Activated CD4-positive, alpha-beta T cell treated with anti-CD3 and anti-CD28 coated beads, Interleukin-2, Interleukin-4, amounts not matched to agents 100 ng/mL and 50 ng/mL, durations not matched to agents 16 hours and 8 hours (primary cell): ENCODE data around the gene CACYBP.
"Not testable (repeated sequence)": the region's sequence is repeated elsewhere in the genome, so short reads cannot be mapped to it uniquely, and the experiment has no call there.

ENCODE experiments used
- DNase-seq: peaks from one replicate; pipeline ENCODE4 v3.0.0-alpha.2; 2020; ENCODE audit warnings: low spot score

The CACYBP gene

GRCh38 chr1:175009532-175009931 lies 9.8 kb downstream of the CACYBP start:
- DNase-seq, result no peak

- DNase-seq, result no peak
Observed at GRCh38 chr1:175013445-175013844, 13.7 kb downstream of the CACYBP start.

GRCh38 chr1:175015243-175015642 lies 15.5 kb downstream of the CACYBP start:
- no peak for DNase-seq

GRCh38 chr1:175019524-175019923 lies 19.8 kb downstream of the CACYBP start:
- no peak for DNase-seq

GRCh38 chr1:175023043-175023921 lies 23.5 kb downstream of the CACYBP start, which contains the start of gene MRPS14:
Gene MRPS14, minus strand, starts transcription at chr1:175023425. Its CDS starts 17 bp downstream, at chr1:175023408.
- peak; percentile 99 for DNase-seq

DNA sequence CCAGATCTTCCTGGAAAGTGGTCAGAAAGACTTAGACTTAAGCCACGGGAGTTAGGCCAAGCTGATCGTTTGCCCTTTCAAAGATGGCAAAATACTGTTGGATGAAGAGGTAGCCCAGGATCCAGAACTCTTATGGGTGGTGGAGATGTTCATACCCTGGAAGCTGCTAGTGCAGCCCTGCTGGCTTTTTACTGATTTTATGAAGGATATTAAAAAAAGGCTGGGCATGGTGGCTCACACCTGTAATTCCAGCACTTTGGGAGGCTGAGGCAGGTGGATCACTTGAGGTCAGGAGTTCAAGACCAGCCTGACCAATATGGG lies 24.1 kb downstream of the CACYBP start:
- DNase-seq, result not testable (repeated sequence)

DNA sequence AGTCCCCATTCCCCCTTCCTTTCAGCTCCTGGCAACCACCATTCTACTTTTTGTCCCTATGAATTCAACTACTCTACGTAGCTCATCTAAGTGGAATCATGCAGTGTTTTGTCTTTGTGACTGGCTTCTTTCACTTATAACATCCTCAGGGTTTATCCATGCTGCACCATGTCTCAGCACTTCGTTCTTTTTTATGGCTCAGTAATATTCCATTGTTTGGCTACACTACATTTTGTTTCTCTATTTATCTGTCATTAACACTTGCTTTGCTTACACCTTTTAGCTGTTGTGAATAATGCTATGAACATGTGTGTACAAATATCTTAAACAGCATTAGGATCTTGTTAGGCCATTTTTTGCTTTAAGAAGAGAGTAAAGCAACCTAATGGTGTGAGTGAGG lies 25.0 kb downstream of the CACYBP start:
- no peak for DNase-seq

- DNase-seq, result no peak
Observed at GRCh38 chr1:175033953-175034352, 34.2 kb downstream of the CACYBP start.

DNA sequence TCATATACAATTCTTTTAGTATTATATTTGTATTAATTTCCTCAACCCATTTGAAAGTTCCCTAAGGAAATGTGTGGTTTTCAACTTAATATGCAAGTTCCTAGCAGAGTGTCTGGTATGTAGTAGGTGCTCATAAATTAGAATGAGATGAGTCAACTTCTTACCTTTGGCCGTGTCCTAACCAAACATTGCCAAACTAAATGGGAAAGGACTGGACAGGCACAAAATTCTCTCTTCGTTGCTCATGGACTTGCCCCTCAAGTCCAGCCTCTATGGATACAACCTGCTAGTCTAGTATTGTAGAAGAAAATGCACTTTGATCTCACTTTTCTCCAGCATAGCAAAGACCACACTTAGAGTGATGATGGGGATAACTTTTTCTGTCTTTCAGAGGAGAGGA lies 35.0 kb downstream of the CACYBP start:
- no peak for DNase-seq

GRCh38 chr1:175035865-175036264 lies 36.1 kb downstream of the CACYBP start:
- DNase-seq, result no peak

- DNase-seq, result no peak
Observed at GRCh38 chr1:175036476-175036875, 36.7 kb downstream of the CACYBP start.

GRCh38 chr1:175037416-175037815 lies 37.7 kb downstream of the CACYBP start:
- no peak for DNase-seq

DNA sequence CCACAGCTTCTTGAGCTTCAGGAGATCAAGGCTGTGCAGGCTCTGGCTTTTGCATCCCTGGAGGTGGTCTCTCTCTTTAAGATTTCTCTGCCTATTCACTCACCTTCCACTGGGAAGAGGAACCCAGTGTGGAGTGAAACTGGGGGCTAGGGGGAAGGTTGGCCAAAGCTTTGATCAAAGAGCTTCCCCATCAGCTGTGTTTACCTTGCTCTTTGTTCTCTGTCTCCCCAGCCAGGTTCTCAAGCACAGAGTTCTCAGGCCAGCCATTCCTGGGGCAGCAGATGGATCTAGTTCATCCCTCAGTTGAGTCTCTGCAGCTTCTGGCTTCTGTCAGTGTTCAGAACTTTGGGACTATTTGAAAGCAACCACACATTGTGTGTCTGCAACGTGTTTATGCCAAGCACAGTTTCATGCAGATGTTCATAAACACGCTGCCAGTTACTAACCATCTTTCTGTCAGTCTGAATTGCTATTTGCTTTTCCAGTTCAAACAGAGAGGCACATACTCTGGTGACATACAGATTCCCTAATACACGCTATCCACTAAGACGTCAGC lies 40.7 kb downstream of the CACYBP start:
- DNase-seq, result no peak

- DNase-seq, result no peak
Observed at GRCh38 chr1:175042650-175043049, 42.9 kb downstream of the CACYBP start.

DNA sequence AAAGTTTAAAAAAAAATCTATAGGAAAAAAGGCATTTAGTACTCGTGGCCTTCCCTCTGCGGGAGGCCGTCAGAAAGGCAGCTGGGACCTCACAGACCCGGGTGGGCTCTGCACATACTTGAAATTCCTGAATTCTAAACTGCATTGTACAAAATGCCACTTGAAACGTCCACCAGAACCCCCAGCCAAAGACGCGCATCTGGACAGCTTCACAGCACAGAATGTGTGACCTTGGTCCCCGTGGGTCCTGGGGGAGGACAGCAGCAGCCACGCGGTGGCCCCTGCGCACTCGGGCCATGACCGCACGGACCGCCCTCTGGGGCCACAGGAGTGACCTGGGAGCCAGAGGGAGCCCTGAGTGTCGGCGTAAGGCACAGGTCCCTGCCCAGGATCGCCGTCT lies 44.1 kb downstream of the CACYBP start:
- DNase-seq, result no peak

- DNase-seq, result not testable (repeated sequence)
Observed at GRCh38 chr1:175044591-175044990, 44.8 kb downstream of the CACYBP start.

DNA sequence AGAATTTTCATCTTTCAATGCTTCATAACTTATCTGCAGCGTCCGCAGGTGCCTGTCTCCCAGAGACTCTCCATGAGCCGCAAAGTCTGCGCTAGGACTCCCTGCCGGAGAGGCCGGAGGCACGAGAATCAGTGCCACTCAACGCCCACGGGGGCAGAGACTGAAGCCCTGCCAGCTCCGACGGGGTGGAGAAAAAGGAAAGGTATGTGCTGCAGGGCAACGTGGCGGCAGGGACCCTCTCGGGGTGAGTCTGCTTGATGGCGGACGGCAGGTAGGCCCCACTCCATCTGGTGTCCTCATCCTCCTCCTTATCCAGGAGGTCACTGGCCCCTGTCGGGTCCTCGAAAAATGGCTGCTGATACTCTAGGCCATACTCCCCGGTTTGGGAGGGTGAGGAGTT lies 45.4 kb downstream of the CACYBP start:
- no peak for DNase-seq

- DNase-seq, result no peak
Observed at GRCh38 chr1:175045519-175045918, 45.8 kb downstream of the CACYBP start.

DNA sequence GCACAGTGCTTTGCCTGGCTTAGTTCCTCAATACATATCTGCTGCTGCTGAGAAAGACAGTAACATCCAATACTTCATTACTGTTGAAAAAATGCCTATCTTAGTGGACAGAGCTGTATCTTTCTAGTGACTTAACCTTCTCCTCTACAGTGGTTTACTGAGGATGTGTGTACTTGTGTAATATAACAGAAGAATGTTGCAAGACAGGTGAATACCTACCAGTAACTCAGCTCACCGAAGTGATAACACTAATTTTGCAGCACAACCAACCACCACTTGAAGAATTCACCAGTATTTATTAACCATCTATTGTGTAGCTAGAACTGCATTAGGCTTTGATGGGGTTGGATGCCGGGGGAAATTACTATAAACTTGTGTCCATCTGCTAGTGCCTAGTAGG lies 51.2 kb downstream of the CACYBP start:
- DNase-seq, result no peak

DNA sequence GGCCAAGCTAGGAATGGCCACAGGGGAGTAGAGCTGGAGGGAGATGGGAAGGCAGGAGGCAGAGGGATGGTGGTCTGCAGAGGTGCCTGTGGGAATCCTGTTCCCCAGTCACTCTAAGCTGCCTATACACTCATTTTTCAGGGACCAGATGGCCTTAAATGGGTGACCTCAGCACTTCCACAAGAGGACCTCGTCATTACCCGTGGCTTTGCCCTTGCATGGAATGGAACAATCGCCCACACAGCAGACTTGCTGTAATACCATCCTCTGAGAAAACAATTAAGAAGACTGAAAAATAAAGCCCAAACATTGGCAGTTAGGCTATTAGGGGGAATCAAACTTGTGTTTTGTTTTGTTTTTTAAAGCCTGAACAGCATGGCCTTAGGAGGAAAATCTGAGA lies 55.0 kb downstream of the CACYBP start:
- DNase-seq, result no peak
